OCI-LY7 (cell line): ENCODE data around the gene SLC2A4RG. TPM values are rescaled to one million over a fixed set of nuclear protein-coding genes. Genes with fewer than 3 reads are reported as not detected.
A peak's percentile ranks its signal among the peaks of the same experiment; 100 is the strongest.

Experiments used
- BruUV-seq: library from RNA; stranded (reverse); fragments of 400-500 nt; replicated peaks from 2 replicates; lab custom pipeline; 2021; lab: Mats Ljungman, UMichigan
- CTCF ChIA-PET: fragments of 300-600 bp; sonication (Branson Sonifier 250); formaldehyde crosslinking; loops from one replicate; lab custom pipeline; 2022; ENCODE audit warnings: antibody characterized with exemption; ENCODE audit not compliant: unreplicated experiment; lab: Charles Lee
- POLR2A ChIA-PET: fragments of 300-600 bp; sonication (Branson Sonifier 250); formaldehyde crosslinking; loops from one replicate; lab custom pipeline; 2022; ENCODE audit warnings: antibody characterized with exemption; lab: Charles Lee
- DNase-seq: peaks from one replicate; pipeline ENCODE4 v3.0.0-alpha.2; 2015; ENCODE audit warnings: low spot score
- H2AFZ ChIP-seq: fragments of 200-600 bp; sonication (generic), shearing (Covaris generic); 2 replicates; pipeline ENCODE4 v1.6.1; 2014; ENCODE audit warnings: mild to moderate bottlenecking, antibody characterized with exemption, low read length, moderate library complexity
- H3K27ac ChIP-seq: fragments of 200-600 bp; sonication (generic); 2 replicates; pipeline ENCODE4 v1.5.1; 2014; ENCODE audit warnings: mixed run types, low read depth, mild to moderate bottlenecking, moderate library complexity, low read length, inconsistent platforms; ENCODE audit not compliant: poor library complexity, severe bottlenecking
- H3K36me3 ChIP-seq: fragments of 200-600 bp; sonication (generic); 2 replicates; pipeline ENCODE4 v1.6.1; 2014; ENCODE audit warnings: mild to moderate bottlenecking, antibody characterized with exemption, low read length, moderate library complexity, mixed read lengths; ENCODE audit not compliant: insufficient read depth
- H3K4me1 ChIP-seq: fragments of 200-600 bp; sonication (generic); 2 replicates; pipeline ENCODE4 v1.5.1; 2014; ENCODE audit warnings: mild to moderate bottlenecking, low read length; ENCODE audit not compliant: insufficient read depth, poor library complexity, severe bottlenecking
- H3K4me2 ChIP-seq: fragments of 200-600 bp; sonication (generic); 2 replicates; pipeline ENCODE4 v1.6.1; 2014; ENCODE audit warnings: mild to moderate bottlenecking, low read length
- H3K4me3 ChIP-seq: fragments of 200-600 bp; sonication (generic); 2 replicates; pipeline ENCODE4 v1.5.1; 2014; ENCODE audit warnings: mild to moderate bottlenecking, low read depth, low read length; ENCODE audit not compliant: poor library complexity, severe bottlenecking
- H3K79me2 ChIP-seq: fragments of 200-600 bp; sonication (generic); 2 replicates; pipeline ENCODE4 v1.6.1; 2016; ENCODE audit warnings: low read depth, mild to moderate bottlenecking, low read length, moderate library complexity, mixed read lengths; ENCODE audit not compliant: insufficient read depth
- H3K9me2 ChIP-seq: fragments of 200-600 bp; sonication (generic); 2 replicates; pipeline ENCODE4 v1.6.1; 2016; ENCODE audit warnings: mild to moderate bottlenecking, low read length, mixed read lengths; ENCODE audit not compliant: insufficient read depth
- H3K9me3 ChIP-seq: fragments of 200-600 bp; sonication (generic); 2 replicates; pipeline ENCODE4 v1.6.1; 2014; ENCODE audit warnings: mild to moderate bottlenecking, mixed run types, low read length, mixed read lengths
- H4K20me1 ChIP-seq: fragments of 200-600 bp; sonication (generic); 2 replicates; pipeline ENCODE4 v1.6.1; 2014; ENCODE audit warnings: mild to moderate bottlenecking, antibody characterized with exemption, low read length, moderate library complexity, mixed read lengths; ENCODE audit not compliant: insufficient read depth
- CTCF ChIP-seq: fragments of 200-600 bp; sonication (generic); conservative IDR thresholded peaks from 2 replicates; pipeline ENCODE4 v1.5.1; 2014; ENCODE audit warnings: mild to moderate bottlenecking, antibody characterized with exemption, low read length, moderate library complexity, mixed read lengths
- EZH2phosphoT487 ChIP-seq: fragments of 200-600 bp; sonication (generic); IDR thresholded peaks from 2 replicates; pipeline ENCODE4 v1.6.1; 2018; ENCODE audit warnings: low read depth, borderline replicate concordance, mild to moderate bottlenecking, mixed run types, antibody characterized with exemption, low read length, moderate library complexity, mixed read lengths
- intact Hi-C: fragments of 100-400 bp; cut with micrococcal nuclease; formaldehyde crosslinking; loops from one replicate; pipeline ENCODE4 v1.10.0; 2022; ENCODE audit not compliant: unreplicated experiment
- total RNA-seq, 2 experiments: library from RNA; depleted of rRNA in 1 of 2; stranded (reverse); fragments of >200 nt in 1 of 2; shearing (Covaris generic) in 1 of 2; gene quantifications; 2 replicates each; pipeline ENCODE4 v1.2.3, GENCODE V29; 2014 to 2022

The SLC2A4RG gene
- total RNA-seq, 2 experiments from 2014 or later: 77.9 to 113 TPM

- Histone ChIP-seq H4K20me1 (no peaks in the 10 kb centered on the region), H3K9me3 (no peaks in the 10 kb centered on the region), H3K4me3 (peak overlapping the region; percentile 70), H2AFZ (no peak overlapping the region), H3K4me1 (peaks cover 50% of the 10 kb centered on the region), H3K79me2 (no peaks in the 10 kb centered on the region), H3K4me2 (peak overlapping the region; percentile 92), H3K36me3 (peaks cover 57% of the 10 kb centered on the region), H3K9me2 (no peaks in the 10 kb centered on the region), H3K27ac (peak overlapping the region; percentile 89)
- ChIA-PET CTCF (no interaction called here), POLR2A (interaction anchor here (1.3 kb wide), 1 partner anchor 31 kb away, joined by 5 read pairs; the partner anchor contains the start of genes ARFRP1 and ZGPAT)
- no TSS peak for BruUV-seq
- peak; percentile 37 for DNase-seq
- intact Hi-C loops: loop anchor here (1.0 to 2.0 kb wide), 2 partner anchors 10 to 109 kb away; no protein-coding TSS in a partner anchor
- TF ChIP-seq CTCF (no peak), EZH2phosphoT487 (no peak)
Observed at GRCh38 chr20:63737945-63738686, 1.5 kb upstream of the SLC2A4RG start.

DNA sequence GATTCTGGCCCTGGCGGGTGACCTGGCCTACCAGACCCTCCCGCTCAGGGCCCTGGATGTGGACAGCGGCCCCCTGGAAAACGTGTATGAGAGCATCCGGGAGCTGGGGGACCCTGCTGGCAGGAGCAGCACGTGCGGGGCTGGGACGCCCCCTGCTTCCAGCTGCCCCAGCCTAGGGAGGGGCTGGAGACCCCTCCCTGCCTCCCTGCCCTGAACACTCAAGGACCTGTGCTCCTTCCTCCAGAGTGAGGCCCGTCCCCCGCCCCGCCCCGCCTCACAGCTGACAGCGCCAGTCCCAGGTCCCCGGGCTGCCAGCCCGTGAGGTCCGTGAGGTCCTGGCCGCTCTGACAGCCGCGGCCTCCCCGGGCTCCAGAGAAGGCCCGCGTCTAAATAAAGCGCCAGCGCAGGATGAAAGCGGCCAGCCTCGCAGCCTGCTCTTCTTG, 868 bp upstream of the SLC2A4RG start:
- Histone ChIP-seq H4K20me1 (no peaks in the 10 kb centered on the region), H2AFZ (no peak overlapping the region), H3K4me2 (peak overlapping the region; percentile 92), H3K4me1 (peaks cover 50% of the 10 kb centered on the region), H3K36me3 (peaks cover 58% of the 10 kb centered on the region), H3K4me3 (peak overlapping the region; percentile 70), H3K9me3 (no peaks in the 10 kb centered on the region), H3K9me2 (no peaks in the 10 kb centered on the region), H3K27ac (peak overlapping the region; percentile 89), H3K79me2 (no peaks in the 10 kb centered on the region)
- TF ChIP-seq EZH2phosphoT487: no peak
- no peak for TF ChIP-seq CTCF
- TSS peak; percentile 55 for BruUV-seq
- CTCF ChIA-PET: no interaction called here
- intact Hi-C loops: no loop called here
- DNase-seq: peak; percentile 32
- POLR2A ChIA-PET: interaction anchor here (1.3 kb wide), 1 partner anchor 31 kb away, joined by 5 read pairs; the partner anchor contains the start of genes ARFRP1 and ZGPAT
